HG03039 (cell line): Measurements from ENCODE around the gene EIF2B2.

ENCODE experiments used
- ATAC-seq: cut with Tn5 transposase; IDR thresholded peaks from one replicate; pipeline ENCODE4 v1.9.1; 2021; ENCODE audit warnings: mild to moderate bottlenecking, moderate library complexity; ENCODE audit not compliant: unreplicated experiment

EIF2B2 gene

GRCh38 chr14:75002392-75003249, at the start of gene EIF2B2:
EIF2B2 (plus strand) TSS chr14:75002921; CDS start chr14:75002991, 70 bp downstream.
- ATAC-seq = peak; percentile 96

DNA sequence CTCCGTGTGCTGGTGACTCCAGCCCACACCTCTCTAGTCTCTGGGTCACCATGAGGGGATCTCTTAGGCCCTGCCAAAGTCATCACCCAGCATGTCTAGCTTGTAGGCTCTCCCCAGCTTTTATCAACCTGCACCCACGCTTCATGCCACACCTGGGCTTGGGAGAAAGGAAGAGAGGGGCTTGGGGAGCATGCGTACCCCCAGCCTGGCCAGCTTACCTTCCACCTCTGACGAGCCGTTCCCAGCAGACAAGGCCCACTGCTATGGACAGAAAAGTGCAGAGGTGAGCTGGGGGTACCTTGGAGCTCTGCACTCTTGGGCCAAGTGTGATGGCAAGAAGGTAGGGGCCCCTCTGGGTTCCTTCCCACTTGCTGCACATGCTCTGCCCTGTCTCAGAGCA, 49.0 kb upstream of the EIF2B2 start:
- no peak for ATAC-seq

GRCh38 chr14:74954232-74954946, 48.3 kb upstream of the EIF2B2 start:
- no peak for ATAC-seq

- ATAC-seq = no peak
These were observed 47.8 kb upstream of the EIF2B2 start for GRCh38 chr14:74954947-74955228.

DNA sequence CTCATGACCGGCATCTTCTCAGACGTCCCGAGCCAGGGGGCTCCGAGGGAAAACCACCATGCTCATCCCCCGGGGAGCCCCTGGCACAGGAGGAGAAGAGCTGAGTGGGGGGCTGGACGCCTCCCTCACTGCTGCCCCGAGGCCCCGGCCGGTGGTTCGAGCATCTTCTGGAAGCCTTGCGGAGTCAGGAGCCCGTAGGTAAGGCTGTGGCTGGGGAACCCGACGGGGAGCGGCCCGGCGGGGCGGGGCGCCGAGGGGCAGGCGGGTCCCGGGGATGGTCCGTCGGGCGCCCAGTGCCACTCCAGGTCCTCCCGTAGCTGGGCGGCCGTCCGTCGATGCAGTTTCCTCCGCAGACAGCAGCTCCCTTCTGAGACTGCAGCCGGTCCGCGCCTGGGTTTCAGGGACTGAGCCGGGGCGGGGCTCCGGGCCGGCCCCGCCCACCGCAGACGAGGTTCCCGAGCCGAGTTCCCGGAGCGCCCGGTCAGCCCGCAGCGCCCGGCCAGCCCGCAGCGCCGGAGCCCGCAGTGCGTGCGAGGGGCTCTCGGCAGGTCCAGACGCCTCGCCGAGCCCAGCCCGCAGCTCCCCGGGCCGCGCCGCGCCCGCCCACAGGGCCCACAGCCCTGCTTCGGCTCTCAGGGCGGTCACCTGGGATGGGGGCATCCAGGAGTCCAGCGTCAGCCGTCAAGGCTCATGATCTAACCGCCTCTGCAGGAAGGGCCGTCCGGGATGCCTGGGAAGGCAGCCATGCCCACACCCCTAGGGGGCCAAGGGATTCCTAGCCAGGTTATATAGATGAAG, 47.3 kb upstream of the EIF2B2 start, which contains the start of gene PGF:
Gene PGF (minus strand): TSS at position 369 of the 798 bp plus-strand sequence. CDS start 355 bp downstream, at position 14.
- no peak for ATAC-seq

GRCh38 chr14:74956027-74956279, 46.8 kb upstream of the EIF2B2 start:
- ATAC-seq = no peak

GRCh38 chr14:74956280-74957072, 46.2 kb upstream of the EIF2B2 start:
- ATAC-seq = no peak

DNA sequence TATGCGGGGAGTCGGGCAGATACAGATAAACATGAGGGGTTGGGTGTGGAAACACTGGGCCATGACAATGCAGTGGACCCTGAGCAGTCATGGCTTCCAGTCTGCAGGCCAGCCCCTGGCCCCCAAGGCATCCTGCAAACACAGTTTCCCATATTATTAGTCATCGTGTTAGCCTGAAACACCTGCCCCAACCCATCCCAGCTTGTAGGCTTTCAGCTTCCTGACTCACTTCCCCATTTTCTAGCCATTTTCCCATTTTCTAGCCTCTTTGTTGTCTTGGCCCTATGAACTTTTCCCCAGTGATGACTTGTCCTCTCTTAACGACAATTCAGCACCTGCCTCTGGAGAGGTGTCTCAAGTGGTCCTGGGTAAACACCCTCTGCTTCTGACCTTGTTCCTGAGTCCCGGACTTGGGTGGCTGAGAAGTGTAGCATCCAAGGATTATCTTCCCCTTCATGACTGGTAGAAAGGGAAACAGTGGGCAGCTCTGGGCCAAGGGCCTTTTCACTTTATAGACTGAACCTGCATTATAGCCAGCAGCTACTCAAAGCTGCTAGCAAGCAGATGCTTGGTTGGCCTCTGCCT, 43.0 kb upstream of the EIF2B2 start:
- ATAC-seq = no peak

DNA sequence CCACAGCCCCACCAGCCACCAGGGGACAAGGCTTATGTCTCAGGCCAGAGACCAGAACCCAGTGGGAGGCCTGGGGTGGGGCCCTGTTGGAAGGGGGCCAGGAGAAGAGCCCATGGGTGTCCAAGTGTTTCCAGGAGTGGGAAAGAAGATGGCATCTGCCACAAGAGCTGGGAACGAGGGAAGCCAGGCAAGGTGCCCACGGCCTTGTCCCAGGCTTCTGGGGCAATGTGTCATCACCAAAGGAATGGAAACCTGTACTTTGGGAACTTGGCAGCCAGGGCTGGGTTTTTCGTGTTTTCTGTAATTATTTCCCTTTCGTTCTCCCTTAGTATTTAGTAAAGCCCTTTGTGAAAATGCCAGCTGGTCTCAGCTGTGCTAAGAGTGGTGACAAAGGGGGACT, 42.0 kb upstream of the EIF2B2 start:
- ATAC-seq = no peak

GRCh38 chr14:74961238-74961911, 41.3 kb upstream of the EIF2B2 start:
- ATAC-seq = no peak

DNA sequence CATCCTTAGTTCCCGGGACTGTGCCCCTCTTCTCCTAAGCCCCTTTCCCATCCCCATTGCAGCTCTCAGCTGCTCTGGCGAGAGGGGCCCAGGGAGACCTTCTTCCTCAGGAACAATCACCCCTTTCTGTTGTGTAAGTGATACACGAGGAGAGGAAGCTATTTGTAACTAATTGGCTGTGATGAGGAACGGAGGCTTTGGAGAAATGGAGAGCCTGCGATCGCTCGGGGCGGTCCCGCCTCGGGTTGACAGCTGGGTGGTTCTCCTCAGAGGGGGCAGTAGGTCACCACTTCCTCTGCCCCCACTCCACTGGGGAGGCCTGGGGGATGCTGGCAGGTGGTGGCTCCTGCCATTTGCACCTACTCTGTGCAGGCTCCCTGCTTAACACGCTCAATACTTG, 40.7 kb upstream of the EIF2B2 start:
- no peak for ATAC-seq

DNA sequence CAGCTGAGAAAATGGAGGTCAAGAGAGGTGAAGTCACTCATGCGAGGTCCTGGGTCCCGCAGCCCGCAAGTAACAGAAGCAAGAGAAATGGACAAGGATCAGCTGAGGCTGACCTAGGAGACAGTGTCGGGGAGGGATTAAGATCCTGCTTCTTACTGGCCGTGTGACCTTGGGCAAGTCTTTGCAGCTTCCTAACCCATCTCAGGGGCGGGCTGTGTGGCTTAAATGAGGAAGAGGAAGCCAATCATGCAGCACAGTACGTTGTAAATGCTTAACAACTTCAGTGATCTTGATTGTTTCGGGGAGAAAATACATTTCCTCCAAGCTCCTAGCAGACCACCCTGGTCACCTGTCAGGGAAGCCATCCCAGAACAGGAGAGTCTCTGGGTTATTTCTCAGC, 40.2 kb upstream of the EIF2B2 start:
- ATAC-seq = no peak

- no peak for ATAC-seq
These were observed 39.5 kb upstream of the EIF2B2 start for GRCh38 chr14:74963178-74963704.

DNA sequence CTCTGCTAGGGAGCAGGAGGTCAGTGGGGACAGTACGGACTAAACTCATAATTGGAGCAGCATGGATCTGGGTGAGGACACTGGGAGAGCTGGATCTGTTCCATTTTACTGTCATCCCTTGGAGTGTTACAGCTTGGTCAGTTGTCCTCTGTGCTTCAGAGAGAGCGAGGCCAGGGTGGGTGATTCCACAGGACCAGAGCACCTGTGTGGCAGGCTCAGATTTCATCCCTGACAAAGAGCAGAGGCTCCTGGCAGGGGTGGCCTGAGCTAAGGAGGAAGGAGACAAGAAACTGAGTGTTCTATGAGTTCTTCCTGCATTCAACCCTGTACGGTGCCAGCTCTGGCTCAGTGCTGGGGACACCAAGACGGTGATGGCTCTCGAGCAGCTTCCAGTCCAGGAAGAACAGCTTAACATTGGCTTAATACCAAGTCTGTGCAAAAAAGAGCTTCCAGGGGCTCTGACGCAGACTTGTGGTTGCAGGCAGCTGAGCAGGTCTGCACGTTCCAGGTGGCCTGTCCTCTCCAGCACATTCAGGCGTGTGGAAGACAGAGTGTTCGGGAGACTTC, 38.9 kb upstream of the EIF2B2 start:
- ATAC-seq = no peak

DNA sequence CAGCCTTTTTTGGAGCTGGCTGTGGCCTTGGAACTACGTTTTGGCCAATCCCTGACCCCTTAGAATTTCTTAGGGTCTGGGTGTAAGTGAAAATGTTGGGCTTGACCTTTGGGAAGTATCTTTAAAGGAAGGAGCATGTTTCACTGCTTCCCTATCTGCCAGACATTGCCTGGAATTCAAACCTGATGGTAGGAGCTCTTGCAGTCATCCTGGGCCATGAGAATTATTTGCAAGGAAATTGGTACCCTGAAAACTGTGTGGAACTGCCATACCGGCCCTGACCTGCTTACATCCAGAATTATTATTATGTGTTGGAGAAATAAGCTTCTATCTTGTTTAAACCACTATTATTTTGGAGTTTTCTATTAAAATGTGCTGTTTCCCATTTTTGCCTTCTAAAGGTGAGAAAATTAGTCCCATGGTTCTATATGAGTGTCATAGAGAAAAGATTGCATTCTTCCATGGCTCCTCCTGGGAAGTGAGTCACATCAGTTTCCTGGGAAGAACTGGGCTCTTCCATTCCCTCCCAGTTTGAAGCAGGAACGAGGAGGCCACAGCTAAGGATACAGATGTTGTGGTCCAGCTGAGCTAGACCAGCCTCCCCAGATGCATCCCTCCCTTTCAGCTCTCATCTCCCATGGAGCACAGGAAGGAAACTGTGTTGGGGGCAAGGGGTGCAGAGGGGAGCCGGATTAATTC, 37.8 kb upstream of the EIF2B2 start:
- no peak for ATAC-seq

- ATAC-seq = no peak
These were observed 37.1 kb upstream of the EIF2B2 start for GRCh38 chr14:74965486-74966153.

GRCh38 chr14:74968811-74969210, 33.9 kb upstream of the EIF2B2 start:
- no peak for ATAC-seq

- ATAC-seq = no peak
These were observed 29.6 kb upstream of the EIF2B2 start for GRCh38 chr14:74973003-74973653.
